SK-N-MC (cell line): ENCODE measurements around the gene DLGAP1.

Experiments
- EZH2 ChIP-seq: fragments of 200-600 bp; sonication (generic); IDR thresholded peaks from one replicate; pipeline ENCODE4 v1.6.1; 2017; ENCODE audit warnings: antibody characterized with exemption
- FOXP2 ChIP-seq: optimal IDR thresholded peaks from 2 replicates; pipeline ENCODE3; 2011; ENCODE audit warnings: mild to moderate bottlenecking, moderate library complexity; ENCODE audit not compliant: insufficient read depth; ENCODE audit errors: extremely low read length, control extremely low read depth
- POLR2AphosphoS5 ChIP-seq: IDR thresholded peaks from 2 replicates; pipeline ENCODE4 v1.6.1; 2012; ENCODE audit warnings: mild to moderate bottlenecking, low read depth, low read length, borderline replicate concordance

- TF ChIP-seq POLR2AphosphoS5 (no peak), EZH2 (no peak), FOXP2 (no peak)
Observed at GRCh38 chr18:3947383-3947782, 507.7 kb downstream of the DLGAP1 start.
